Measurements from ENCODE around the gene GPER1.
"Not testable (repeated sequence)": the region's sequence is repeated elsewhere in the genome, so short reads cannot be mapped to it uniquely, and the experiment has no call there.

GPER1 gene

DNA sequence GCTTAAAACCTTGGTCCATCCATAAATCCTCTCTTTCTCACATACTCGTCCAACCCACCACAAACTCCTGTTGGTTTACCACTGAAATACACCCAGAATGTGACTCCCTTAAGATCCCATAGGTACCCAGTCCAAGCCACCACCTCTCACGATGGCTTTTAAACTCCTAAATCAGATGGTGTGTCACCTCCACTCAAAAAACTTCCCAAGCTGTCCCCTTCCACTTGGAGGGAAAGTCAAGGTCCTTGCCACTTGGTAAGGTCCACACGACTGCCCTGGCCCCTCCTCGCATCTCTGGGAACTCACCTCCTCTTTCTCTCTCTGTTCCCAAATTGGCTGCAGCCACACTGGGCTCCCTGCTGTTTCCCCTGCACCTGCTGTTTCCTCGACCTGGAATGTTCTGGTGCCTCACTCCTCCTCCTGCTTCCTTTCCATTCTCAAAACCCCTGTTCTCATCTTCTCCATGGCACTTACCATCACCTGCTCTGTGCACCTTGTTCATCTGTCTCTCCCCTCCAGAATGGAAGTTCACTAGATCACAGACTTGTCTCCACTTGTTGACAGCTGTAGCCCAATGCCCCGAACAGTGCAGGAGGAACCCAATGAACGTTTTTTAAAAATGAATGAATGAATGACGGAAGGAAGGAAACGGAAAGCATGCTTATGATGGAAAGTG, 49.1 kb downstream of the GPER1 start:
- POLR2A ChIA-PET, result no interaction called here
- DNase-seq (ENCODE audit: extremely low spot score), result no peak
- CTCF ChIA-PET, result interaction anchor here (0.9 to 5.7 kb wide), 11 partner anchors 12 to 144 kb away, joined by 3 to 36 read pairs (median 7); partner anchors contain the start of gene GPER1
- TF ChIP-seq, protein P1, sequence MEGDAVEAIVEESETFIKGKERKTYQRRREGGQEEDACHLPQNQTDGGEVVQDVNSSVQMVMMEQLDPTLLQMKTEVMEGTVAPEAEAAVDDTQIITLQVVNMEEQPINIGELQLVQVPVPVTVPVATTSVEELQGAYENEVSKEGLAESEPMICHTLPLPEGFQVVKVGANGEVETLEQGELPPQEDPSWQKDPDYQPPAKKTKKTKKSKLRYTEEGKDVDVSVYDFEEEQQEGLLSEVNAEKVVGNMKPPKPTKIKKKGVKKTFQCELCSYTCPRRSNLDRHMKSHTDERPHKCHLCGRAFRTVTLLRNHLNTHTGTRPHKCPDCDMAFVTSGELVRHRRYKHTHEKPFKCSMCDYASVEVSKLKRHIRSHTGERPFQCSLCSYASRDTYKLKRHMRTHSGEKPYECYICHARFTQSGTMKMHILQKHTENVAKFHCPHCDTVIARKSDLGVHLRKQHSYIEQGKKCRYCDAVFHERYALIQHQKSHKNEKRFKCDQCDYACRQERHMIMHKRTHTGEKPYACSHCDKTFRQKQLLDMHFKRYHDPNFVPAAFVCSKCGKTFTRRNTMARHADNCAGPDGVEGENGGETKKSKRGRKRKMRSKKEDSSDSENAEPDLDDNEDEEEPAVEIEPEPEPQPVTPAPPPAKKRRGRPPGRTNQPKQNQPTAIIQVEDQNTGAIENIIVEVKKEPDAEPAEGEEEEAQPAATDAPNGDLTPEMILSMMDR (IDR thresholded peaks at IDR 0.05; ENCODE audit: control extremely low read depth, extremely low read depth, low read depth, missing control alignments), result no peak

DNA sequence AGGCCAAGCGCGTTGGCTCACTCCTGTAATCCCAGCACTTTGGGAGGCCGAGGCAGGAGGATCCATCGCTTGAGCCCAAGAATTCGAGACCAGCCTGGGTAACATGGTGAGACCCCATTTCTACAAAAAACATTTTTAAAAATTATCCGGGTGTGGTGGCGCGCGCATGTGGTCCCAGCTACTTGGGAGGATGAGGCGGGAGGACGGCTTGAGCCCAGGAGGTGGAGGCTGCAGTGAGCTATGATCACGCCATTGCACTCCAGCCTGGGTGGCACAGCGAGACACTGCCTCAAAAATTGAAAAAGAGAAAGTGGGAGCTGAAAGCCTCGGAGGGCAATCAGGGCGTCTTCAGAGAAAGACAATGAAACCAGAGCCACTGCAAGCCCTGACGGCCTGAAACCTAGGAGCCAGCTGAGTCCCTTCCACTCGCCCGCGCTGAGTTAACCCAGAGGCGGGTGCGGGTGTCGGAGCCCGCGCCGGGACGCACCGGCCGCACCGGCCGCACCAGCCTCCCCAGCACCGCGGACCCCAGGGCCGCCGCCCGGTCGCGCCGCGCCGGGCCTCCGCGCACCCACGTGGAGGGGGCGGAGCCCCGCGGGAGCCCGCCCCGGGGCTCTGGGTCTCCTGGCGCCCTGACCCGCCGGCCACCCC, 49.7 kb downstream of the GPER1 start:
- TF ChIP-seq, protein P1 (IDR thresholded peaks at IDR 0.05; ENCODE audit: control extremely low read depth, extremely low read depth, low read depth, missing control alignments), result no peak
- POLR2A ChIA-PET, result interaction anchor here (0.6 kb wide), 1 partner anchor 72 kb away, joined by 3 read pairs; no protein-coding TSS in a partner anchor

DNA sequence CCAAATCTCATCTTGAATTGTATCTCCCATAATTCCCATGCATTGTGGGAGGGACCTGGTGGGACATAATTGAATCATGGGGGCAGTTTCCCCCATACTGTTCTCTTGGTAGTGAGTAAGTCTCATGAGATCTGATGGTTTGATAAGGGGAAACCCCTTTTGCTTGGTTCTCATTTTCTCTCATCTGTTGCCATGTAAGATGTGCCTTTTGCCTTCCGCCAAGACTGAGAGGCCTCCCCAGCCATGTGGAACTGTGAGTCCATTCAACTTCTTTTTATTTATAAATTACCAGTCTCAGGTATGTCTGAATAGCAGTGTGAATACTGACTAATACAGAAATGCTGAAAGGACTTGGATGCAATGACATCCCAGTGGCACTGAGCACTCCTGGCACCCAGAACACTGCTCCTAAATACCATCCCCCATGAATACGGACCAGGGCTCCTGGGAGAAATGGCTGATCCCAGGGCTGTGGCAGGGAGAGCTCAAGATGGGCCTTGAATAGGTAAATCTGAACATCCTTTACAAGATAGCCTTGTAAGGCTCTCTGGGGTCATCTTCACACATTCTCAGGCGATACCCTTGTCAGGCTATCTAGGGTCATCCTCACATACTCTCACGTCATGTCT, 52.7 kb downstream of the GPER1 start:
- TF ChIP-seq, protein P1 (IDR thresholded peaks at IDR 0.05; ENCODE audit: control extremely low read depth, extremely low read depth, low read depth, missing control alignments), result no peak
- DNase-seq (ENCODE audit: extremely low spot score), result no peak
- ChIA-PET POLR2A (interaction anchor here (1.6 kb wide), 1 partner anchor 9 kb away, joined by 3 read pairs; no protein-coding TSS in a partner anchor), CTCF (interaction anchor here (1.1 to 5.7 kb wide), 5 partner anchors 10 to 147 kb away, joined by 3 to 36 read pairs (median 7); no protein-coding TSS in a partner anchor)

More for the DNA sequence above, 49.7 kb downstream of the GPER1 start:
- CTCF ChIA-PET, result interaction anchor here (0.9 to 5.7 kb wide), 15 partner anchors 13 to 144 kb away, joined by 3 to 36 read pairs (median 5); partner anchors contain the start of gene GPER1
- no peak for DNase-seq (ENCODE audit: extremely low spot score)

DNA sequence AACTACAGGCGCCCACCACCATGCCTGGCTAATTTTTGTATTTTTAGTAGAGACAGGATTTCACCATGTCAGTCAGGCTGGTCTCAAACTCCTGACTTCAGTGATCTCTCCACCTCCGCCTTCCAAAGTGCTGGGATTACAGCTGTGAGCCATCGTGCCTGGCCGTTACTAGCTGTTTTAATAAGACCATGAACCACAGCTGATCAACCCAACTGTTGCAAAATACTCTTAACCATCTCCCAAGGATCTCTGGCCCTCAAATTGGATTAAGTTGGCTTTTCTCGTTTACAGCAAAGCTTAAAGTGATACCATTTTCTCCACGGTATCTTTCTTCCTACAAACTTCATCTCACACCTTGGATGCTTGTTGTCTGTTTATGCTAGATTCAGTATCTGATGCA, 53.7 kb downstream of the GPER1 start:
- POLR2A ChIA-PET, result no interaction called here

DNA sequence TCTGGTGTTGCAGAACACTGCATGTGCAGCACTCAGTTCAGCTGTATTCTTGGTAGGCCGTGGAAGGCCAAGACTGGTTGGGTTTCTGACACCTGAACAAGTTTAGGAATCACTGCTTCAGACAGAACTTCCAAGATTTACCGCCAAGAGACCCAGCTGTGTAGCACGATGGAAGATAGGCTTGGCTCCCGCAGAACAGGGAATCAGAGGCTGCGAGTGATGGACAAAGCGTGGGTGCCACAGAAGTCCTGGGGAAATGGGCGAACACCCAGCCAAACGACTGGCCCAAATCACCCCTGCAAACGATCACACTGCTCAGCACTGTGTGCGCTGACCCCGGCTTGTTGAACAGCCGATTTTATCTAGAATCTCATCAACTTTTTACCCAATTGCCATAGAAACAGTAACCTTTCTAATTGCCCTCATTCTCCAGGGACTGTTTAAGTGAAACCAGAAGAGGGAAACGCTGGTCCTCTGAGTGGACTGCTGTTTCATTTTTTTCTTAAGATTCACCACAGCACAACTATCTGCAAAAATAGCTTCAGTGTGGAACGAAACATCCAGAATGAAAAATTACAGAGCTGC, 54.2 kb downstream of the GPER1 start:
- TF ChIP-seq, protein P1 (IDR thresholded peaks at IDR 0.05; ENCODE audit: control extremely low read depth, extremely low read depth, low read depth, missing control alignments), result no peak
- DNase-seq (ENCODE audit: extremely low spot score), result no peak
- ChIA-PET CTCF (interaction anchor here (0.7 to 2.6 kb wide), 7 partner anchors 9 to 321 kb away, joined by 3 to 8 read pairs (median 6); partner anchors contain the start of gene GPER1), POLR2A (interaction anchor here (0.7 kb wide), 1 partner anchor 9 kb away, joined by 3 read pairs; no protein-coding TSS in a partner anchor)

More for the DNA sequence above, 53.7 kb downstream of the GPER1 start:
- no peak for DNase-seq (ENCODE audit: extremely low spot score)
- CTCF ChIA-PET, result interaction anchor here (1.0 to 5.7 kb wide), 6 partner anchors 10 to 148 kb away, joined by 3 to 36 read pairs (median 6); partner anchors contain the start of gene GPER1
- TF ChIP-seq, protein P1 (IDR thresholded peaks at IDR 0.05; ENCODE audit: control extremely low read depth, extremely low read depth, low read depth, missing control alignments), result no peak

DNA sequence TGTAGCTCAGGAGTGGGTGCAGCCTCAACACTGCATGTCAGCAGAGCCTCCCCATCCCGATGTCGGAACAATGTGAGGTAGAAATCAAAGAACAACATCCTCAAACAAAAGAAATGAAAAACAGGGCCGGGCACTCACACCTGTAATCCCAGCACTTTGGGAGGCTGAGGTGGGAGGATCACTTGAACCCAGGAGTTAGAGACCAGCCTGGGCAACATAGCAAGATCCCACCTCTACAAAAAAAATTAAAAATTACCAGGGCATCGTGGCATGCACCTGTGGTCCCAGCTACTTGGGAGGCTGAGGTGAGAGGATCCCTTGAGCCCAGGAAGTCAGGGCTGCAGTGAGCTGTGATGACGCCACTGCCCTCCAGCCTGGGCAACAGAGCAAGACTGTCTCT, 55.1 kb downstream of the GPER1 start:
- CTCF ChIA-PET, result interaction anchor here (0.7 to 2.6 kb wide), 11 partner anchors 9 to 321 kb away, joined by 3 to 17 read pairs (median 7); partner anchors contain the start of gene GPER1
- POLR2A ChIA-PET; DNase-seq (ENCODE audit: extremely low spot score): not testable (repeated sequence)
